Ishikawa (cell line): ENCODE measurements around the gene ETV2.

Experiments
- CEBPB ChIP-seq: IDR thresholded peaks from 2 replicates; pipeline ENCODE4 v1.6.1; 2012
- CREB1 ChIP-seq: IDR thresholded peaks from 2 replicates; pipeline ENCODE4 v1.6.1; 2012; ENCODE audit warnings: low read depth
- EGR1 ChIP-seq: IDR thresholded peaks from 2 replicates; pipeline ENCODE4 v1.6.1; 2012
- EP300 ChIP-seq: IDR thresholded peaks from 2 replicates; pipeline ENCODE4 v1.6.1; 2012; ENCODE audit warnings: borderline replicate concordance
- FOXM1 ChIP-seq: IDR thresholded peaks from 2 replicates; pipeline ENCODE4 v1.6.1; 2012; ENCODE audit warnings: low read depth, borderline replicate concordance
- NFIC ChIP-seq: IDR thresholded peaks from 2 replicates; pipeline ENCODE4 v1.6.1; 2012
- RAD21 ChIP-seq: IDR thresholded peaks from 2 replicates; pipeline ENCODE4 v1.6.1; 2012; ENCODE audit warnings: low read depth
- TAF1 ChIP-seq: IDR thresholded peaks from 2 replicates; pipeline ENCODE4 v1.6.1; 2012; ENCODE audit warnings: low read depth, mild to moderate bottlenecking
- TCF12 ChIP-seq: IDR thresholded peaks from 2 replicates; pipeline ENCODE4 v1.6.1; 2012; ENCODE audit warnings: low read depth
- TEAD4 ChIP-seq: IDR thresholded peaks from 2 replicates; pipeline ENCODE4 v1.6.1; 2012
- YY1 ChIP-seq: IDR thresholded peaks from 2 replicates; pipeline ENCODE4 v1.6.1; 2012; ENCODE audit warnings: low read depth
- ZBTB7A ChIP-seq: IDR thresholded peaks from 2 replicates; pipeline ENCODE4 v1.6.1; 2012; ENCODE audit warnings: low read depth
- TF ChIP-seq, protein P1 (sequence below): IDR thresholded peaks from 2 replicates; pipeline ENCODE4 v1.6.1; 2012
- TF ChIP-seq, protein P2 (sequence below): IDR thresholded peaks from 2 replicates; pipeline ENCODE4 v1.6.1; 2012; ENCODE audit warnings: low read depth, mild to moderate bottlenecking
- TF ChIP-seq, protein P3 (sequence below): IDR thresholded peaks from 2 replicates; pipeline ENCODE4 v1.6.1; 2012

ETV2 gene

DNA sequence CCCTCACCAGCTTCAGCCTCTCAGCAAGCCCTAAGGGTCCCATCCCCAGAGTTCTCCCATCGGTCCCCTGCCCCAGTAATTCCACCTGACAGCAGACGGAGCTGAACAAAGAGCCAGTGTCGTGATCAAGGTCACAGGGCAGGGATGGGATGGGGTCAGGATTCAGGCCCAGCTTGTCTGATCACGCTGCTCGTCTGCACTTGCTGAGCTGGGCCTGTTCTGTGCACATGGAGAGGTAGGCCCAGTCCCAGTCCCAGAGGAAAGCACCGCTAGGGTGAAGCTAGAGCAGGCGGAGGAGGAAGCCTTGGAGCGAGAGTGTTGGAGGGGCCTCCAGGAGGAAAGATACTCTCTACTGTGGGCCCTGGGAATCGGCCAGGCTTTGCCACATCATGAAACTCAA lies 19.8 kb upstream of the ETV2 start:
- TF ChIP-seq EGR1 (no peak), EP300 (no peak), NFIC (no peak), CREB1 (no peak), YY1 (no peak), FOXM1 (no peak)
- TF ChIP-seq, protein P1, sequence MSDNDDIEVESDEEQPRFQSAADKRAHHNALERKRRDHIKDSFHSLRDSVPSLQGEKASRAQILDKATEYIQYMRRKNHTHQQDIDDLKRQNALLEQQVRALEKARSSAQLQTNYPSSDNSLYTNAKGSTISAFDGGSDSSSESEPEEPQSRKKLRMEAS: no peak

DNA sequence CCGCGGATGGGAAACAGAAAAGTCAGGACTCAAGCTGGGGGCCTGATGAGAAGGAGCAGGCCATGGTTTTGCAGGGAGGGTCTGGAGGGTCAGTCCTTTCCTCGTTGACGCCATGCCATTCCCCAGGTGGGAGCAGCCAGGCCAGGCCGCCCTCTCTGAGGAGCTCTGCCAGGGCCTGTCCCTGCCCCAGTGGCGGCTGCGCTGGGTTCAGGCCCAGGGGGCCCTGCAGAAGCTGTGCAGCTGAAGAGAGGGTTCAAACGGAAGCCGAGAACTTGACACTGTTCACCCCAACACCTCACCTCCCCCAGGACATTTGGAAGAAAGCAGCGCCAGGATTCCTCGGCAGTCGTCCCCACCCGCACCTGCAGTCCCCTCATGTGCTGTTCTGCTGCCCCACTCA lies 18.8 kb upstream of the ETV2 start:
- TF ChIP-seq TCF12: no peak
- TF ChIP-seq, protein P1: no peak
- TF ChIP-seq TAF1: no peak
- no peak for TF ChIP-seq EP300
- TF ChIP-seq, protein P2, sequence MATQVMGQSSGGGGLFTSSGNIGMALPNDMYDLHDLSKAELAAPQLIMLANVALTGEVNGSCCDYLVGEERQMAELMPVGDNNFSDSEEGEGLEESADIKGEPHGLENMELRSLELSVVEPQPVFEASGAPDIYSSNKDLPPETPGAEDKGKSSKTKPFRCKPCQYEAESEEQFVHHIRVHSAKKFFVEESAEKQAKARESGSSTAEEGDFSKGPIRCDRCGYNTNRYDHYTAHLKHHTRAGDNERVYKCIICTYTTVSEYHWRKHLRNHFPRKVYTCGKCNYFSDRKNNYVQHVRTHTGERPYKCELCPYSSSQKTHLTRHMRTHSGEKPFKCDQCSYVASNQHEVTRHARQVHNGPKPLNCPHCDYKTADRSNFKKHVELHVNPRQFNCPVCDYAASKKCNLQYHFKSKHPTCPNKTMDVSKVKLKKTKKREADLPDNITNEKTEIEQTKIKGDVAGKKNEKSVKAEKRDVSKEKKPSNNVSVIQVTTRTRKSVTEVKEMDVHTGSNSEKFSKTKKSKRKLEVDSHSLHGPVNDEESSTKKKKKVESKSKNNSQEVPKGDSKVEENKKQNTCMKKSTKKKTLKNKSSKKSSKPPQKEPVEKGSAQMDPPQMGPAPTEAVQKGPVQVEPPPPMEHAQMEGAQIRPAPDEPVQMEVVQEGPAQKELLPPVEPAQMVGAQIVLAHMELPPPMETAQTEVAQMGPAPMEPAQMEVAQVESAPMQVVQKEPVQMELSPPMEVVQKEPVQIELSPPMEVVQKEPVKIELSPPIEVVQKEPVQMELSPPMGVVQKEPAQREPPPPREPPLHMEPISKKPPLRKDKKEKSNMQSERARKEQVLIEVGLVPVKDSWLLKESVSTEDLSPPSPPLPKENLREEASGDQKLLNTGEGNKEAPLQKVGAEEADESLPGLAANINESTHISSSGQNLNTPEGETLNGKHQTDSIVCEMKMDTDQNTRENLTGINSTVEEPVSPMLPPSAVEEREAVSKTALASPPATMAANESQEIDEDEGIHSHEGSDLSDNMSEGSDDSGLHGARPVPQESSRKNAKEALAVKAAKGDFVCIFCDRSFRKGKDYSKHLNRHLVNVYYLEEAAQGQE: no peak

DNA sequence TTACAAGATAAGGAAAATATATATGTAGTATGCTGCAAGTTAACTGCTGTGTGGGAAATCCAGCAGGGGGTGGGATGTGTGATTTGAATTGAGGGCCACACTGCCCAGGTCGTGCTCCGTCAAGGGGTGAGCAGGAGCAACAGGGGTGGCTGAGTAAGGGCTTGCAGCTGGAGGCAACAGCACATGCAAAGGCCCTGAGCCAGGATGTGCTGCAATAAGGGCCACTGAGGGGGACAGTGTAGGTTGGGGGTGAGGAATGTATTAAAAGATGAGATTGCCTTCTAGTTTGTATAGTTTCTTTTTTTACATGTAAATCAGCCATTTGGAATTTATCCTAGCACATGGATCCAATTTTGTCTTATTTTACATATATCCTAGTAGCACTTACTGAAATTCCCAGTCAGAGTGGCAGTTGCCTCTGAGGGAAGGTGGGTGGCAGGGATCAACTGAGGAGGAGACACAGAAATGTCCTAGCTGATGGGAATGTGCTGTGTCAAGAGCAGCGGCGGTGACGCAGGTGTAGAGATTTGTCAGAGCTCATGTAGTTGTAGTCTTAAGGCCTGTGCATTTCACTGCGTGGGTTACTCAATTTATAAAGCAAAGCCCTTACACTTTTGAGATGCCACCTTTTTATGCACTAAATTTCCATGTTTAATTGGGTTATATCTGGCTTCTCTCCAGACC lies 18.1 kb upstream of the ETV2 start:
- TF ChIP-seq, protein P2: no peak
- no peak for TF ChIP-seq CREB1
- TF ChIP-seq TCF12: no peak
- no peak for TF ChIP-seq EGR1
- no peak for TF ChIP-seq FOXM1
- TF ChIP-seq YY1: no peak
- TF ChIP-seq TAF1: no peak
- no peak for TF ChIP-seq CEBPB
- TF ChIP-seq TEAD4: no peak
- no peak for TF ChIP-seq RAD21
- TF ChIP-seq, protein P1: no peak
- no peak for TF ChIP-seq EP300
- TF ChIP-seq NFIC: no peak

DNA sequence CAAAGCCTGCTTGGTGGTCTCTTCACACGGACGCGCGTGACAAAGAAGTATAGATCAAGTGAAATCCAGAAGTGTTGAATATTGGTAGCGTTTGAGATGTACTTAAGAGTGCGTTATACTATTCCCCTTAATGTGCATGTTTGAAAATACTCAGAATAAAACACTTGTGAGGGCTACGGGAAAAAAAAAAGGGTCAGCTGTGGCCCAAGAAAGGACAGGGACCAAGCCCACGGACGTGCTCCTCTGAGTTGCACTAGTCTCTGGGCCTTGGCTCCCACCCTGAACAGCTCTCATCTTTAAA lies 13.3 kb upstream of the ETV2 start:
- TF ChIP-seq FOXM1 (no peak), RAD21 (no peak), TEAD4 (no peak), EGR1 (no peak), YY1 (no peak), CREB1 (no peak), NFIC (no peak)
- TF ChIP-seq, protein P3, sequence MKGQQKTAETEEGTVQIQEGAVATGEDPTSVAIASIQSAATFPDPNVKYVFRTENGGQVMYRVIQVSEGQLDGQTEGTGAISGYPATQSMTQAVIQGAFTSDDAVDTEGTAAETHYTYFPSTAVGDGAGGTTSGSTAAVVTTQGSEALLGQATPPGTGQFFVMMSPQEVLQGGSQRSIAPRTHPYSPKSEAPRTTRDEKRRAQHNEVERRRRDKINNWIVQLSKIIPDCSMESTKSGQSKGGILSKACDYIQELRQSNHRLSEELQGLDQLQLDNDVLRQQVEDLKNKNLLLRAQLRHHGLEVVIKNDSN: no peak
- TF ChIP-seq, protein P1: no peak

DNA sequence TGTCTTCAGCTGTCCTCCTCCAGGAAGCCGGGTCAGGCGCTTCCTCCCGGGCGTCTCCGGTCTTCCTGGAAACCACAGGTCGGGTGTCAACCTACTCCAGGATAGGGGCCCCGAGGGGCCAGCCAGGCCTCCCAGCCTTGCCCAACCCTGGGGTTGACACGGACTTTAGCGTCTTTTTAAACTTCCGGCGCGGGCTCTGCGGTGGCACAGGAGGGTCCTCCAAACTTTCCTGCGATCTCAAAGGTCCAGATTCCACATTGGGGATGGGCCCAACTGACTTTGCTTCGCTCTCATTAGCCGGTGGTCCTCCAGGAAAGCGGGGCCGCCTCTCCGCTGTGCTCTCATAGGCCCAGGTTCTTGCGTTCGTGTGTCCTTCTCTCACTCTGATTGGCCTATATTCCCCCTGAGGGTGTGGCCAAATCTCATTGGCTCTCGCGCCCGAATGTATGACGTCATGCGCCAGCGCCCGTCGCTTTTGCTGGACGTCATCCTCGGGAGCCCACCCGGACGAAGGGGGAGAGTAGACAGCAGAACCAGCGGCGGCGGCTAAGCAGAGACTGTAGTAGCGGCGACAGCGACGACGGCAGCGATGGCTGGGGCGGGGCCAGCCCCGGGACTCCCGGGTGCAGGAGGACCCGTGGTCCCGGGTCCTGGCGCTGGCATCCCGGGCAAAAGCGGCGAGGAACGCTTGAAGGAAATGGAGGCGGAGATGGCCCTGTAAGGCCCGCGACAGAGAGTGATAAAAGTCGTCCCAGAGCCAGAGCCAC lies 12.8 kb upstream of the ETV2 start, which contains the start of gene RBM42:
TSS of gene RBM42 (plus strand) at position 472 of the 767 bp plus-strand sequence. CDS start at position 590, 118 bp downstream.
- TF ChIP-seq TAF1 (no peak; the same call in none of the 2 replicates), TEAD4 (no peak), ZBTB7A (0 out of 2 replicates have a peak, but pooled peaks have one; percentile 65), TCF12 (no peak), EGR1 (no peak), CREB1 (peak; percentile 100), FOXM1 (no peak)
- TF ChIP-seq, protein P1: peak; percentile 23; the same call in 1 of the 2 replicates

DNA sequence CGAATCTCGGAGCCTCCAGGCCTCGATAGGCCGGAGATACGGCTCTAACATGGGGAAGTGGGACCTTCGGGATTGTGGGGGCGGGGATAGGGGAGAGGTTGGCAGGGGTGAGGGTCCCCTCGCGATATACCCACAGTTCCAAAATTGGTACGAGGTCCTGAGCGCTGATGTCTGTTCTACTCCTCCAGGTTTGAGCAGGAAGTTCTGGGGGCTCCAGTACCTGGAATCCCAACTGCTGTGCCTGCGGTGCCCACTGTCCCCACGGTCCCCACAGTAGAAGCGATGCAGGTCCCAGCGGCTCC lies 12.3 kb upstream of the ETV2 start:
- TF ChIP-seq ZBTB7A (no peak), TAF1 (no peak), CREB1 (no peak), RAD21 (no peak)
- TF ChIP-seq, protein P1: no peak
- TF ChIP-seq, protein P2: no peak
